WERI-Rb-1 (cell line): ENCODE measurements around the gene OR4B1.

Experiments used
- DNase-seq: peaks from one replicate; pipeline ENCODE4 v3.0.0-alpha.2; 2020
- H3K27ac ChIP-seq: fragments of 250-450 bp; sonication (Bioruptor Pico); 2 replicates; pipeline ENCODE4 v1.5.1; 2020; ENCODE audit warnings: mild to moderate bottlenecking, moderate library complexity
- H3K27me3 ChIP-seq: fragments of 250-450 bp; sonication (Bioruptor Pico); 2 replicates; pipeline ENCODE4 v1.5.1; 2021; ENCODE audit warnings: mild to moderate bottlenecking, low read depth, moderate library complexity; ENCODE audit not compliant: insufficient read depth, severe bottlenecking
- H3K36me3 ChIP-seq: fragments of 250-450 bp; sonication (Bioruptor Pico); 2 replicates; pipeline ENCODE4 v1.5.1; 2020; ENCODE audit warnings: mild to moderate bottlenecking, moderate library complexity
- H3K4me3 ChIP-seq: 2 replicates; pipeline ENCODE4 v1.5.1; 2011; ENCODE audit warnings: low read depth, mild to moderate bottlenecking, control low read depth, low read length
- H3K9me3 ChIP-seq: fragments of 250-450 bp; sonication (Bioruptor Pico); 2 replicates; pipeline ENCODE4 v1.5.1; 2021; ENCODE audit warnings: mild to moderate bottlenecking, moderate library complexity; ENCODE audit not compliant: severe bottlenecking
- TF ChIP-seq, protein P1 (sequence below): IDR thresholded peaks from 2 replicates; pipeline ENCODE4 v1.5.1; 2011; ENCODE audit warnings: low read depth, mild to moderate bottlenecking, control low read depth, inconsistent platforms, low read length

Gene OR4B1

DNA sequence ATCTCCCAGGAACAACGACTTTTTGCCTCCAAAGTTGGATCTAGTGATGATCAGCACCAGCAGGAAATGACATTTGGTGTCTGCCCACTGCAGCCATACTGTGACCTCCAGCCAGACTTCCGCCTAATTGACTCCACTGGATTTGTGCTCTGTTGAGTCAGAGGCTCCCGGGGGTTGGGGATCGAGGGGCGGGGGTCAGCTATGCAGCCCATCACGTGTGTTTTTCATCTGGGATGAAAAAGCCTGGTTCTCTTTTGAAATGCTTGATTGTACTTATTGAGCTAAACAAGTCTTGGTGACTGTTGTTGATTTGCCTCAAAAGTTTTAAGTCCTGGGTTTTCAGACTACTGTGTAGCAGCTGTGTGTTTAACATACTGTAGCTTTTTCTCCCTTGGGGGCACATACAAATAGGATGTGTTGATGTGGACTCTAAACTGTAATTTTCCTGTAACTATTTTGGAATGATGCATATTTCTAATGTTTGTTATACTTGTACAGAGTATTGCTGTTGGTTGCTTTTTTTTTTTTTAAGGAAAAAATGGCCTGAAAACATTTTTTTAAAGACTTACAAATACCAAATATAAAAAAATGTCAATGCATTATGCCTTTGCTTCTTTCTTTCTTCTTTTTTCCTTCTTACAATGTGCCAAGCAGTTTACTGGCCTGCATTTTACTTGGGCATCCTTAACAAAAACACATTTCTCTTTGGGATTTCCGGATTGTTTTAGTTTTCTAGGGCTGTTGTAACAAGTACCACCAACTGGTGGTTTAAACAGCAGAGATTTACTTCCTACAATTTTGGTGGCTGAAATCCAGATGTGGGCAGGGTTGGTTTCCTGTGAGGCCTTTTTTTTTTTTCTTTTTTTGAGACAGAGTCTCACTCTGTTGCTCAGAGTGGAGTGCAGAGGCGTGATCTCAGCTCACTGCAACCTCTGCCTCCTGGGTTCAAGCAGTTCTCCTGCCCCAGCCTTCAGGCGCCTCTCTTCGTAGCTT, 46.1 kb upstream of the OR4B1 start:
- Histone ChIP-seq H3K36me3 (no peaks in the 10 kb centered on the region), H3K4me3 (no peak overlapping the region), H3K27me3 (no peaks in the 10 kb centered on the region), H3K9me3 (no peaks in the 10 kb centered on the region), H3K27ac (no peak overlapping the region)
- DNase-seq = no peak
- TF ChIP-seq, protein P1, sequence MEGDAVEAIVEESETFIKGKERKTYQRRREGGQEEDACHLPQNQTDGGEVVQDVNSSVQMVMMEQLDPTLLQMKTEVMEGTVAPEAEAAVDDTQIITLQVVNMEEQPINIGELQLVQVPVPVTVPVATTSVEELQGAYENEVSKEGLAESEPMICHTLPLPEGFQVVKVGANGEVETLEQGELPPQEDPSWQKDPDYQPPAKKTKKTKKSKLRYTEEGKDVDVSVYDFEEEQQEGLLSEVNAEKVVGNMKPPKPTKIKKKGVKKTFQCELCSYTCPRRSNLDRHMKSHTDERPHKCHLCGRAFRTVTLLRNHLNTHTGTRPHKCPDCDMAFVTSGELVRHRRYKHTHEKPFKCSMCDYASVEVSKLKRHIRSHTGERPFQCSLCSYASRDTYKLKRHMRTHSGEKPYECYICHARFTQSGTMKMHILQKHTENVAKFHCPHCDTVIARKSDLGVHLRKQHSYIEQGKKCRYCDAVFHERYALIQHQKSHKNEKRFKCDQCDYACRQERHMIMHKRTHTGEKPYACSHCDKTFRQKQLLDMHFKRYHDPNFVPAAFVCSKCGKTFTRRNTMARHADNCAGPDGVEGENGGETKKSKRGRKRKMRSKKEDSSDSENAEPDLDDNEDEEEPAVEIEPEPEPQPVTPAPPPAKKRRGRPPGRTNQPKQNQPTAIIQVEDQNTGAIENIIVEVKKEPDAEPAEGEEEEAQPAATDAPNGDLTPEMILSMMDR = no peak

DNA sequence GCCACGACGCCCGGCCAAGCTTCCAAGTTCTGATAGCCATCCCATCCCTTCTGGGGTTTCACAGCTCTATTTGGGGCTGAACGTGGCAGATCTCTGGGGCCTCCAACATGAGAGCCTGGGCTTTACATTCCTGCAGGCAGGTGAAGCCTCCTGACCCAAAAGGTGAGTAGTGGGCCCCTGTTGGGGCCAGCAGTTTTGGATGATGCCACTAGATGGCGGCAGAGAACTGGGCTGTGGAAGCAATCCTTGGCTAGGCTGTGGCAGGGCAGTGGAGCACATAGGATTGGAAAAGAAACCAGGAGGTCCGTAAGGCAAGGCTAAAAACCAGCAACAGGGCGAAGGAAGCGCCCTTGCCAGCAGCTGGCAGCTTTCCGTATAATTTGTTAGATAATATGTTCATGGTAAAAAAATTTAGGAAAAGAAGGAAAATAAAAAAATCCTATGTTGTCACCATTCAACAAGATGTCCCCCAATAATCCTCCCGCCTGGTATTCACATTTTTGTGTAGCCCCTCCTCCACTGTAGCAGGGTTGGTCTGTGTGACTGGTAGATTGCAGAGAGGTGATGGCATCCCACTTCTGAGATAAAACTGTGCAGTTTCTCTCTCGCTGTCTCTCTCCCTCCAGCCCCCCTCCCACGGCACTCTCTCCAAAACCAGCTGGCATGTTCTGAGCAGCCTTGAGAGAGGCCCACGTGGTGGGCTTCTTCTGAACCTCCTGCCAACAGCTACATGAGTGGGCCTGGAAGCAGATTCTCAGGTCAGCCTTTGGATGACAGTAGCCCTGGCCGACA, 43.6 kb upstream of the OR4B1 start:
- peak; percentile 72 for DNase-seq
- H3K27ac ChIP-seq = no peak overlapping the region
- H3K27me3 ChIP-seq = peaks cover 3% of the 10 kb centered on the region

DNA sequence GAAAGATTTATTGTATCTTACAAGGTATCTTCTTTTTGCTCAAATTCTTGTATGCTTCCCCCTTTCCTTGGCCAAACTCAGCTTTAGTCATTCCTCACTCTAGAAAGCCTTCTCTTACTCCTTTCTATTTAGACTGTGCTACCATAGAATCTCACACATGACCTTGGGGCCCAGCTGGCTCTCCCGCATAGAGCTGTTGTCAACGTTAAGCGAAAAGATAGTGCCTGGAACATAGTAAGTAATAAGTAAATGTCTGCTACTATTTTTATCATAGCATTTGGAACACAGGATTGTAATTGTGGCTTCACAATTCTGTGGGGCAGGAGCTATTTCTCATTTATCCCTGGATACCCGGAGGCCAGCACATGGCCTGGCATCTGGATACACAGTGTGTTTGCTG, 38.9 kb upstream of the OR4B1 start:
- no peak overlapping the region for H3K4me3 ChIP-seq
- peaks cover 31% of the 10 kb centered on the region for H3K27me3 ChIP-seq
- no peaks in the 10 kb centered on the region for H3K9me3 ChIP-seq
- no peak for DNase-seq
- TF ChIP-seq, protein P1 = no peak
- no peaks in the 10 kb centered on the region for H3K36me3 ChIP-seq
- H3K27ac ChIP-seq = no peak overlapping the region

More for the DNA sequence above, 43.6 kb upstream of the OR4B1 start:
- Histone ChIP-seq H3K4me3 (no peak overlapping the region), H3K36me3 (no peaks in the 10 kb centered on the region), H3K9me3 (no peaks in the 10 kb centered on the region)
- TF ChIP-seq, protein P1 = peak; percentile 92

DNA sequence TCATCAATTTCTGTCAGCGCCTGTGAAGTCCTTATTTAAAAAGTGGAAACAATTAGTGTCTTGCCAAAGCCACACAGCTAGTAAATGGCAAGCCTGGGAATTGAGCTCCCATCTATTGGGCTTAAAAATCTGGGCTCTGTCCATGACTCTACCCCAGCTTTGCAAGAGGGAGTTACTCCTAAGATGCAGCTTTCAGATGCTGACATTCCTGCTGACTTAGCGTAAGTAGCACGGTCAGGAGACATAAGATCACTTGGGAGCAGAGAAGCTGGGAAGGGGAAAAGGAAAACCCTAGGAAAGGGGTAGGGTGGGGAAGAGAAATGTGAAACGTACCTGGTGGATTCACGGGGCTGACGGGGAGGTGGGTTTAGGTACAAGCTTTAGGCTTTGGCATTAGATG, 36.0 kb upstream of the OR4B1 start:
- no peak overlapping the region for H3K27ac ChIP-seq
- DNase-seq = no peak

DNA sequence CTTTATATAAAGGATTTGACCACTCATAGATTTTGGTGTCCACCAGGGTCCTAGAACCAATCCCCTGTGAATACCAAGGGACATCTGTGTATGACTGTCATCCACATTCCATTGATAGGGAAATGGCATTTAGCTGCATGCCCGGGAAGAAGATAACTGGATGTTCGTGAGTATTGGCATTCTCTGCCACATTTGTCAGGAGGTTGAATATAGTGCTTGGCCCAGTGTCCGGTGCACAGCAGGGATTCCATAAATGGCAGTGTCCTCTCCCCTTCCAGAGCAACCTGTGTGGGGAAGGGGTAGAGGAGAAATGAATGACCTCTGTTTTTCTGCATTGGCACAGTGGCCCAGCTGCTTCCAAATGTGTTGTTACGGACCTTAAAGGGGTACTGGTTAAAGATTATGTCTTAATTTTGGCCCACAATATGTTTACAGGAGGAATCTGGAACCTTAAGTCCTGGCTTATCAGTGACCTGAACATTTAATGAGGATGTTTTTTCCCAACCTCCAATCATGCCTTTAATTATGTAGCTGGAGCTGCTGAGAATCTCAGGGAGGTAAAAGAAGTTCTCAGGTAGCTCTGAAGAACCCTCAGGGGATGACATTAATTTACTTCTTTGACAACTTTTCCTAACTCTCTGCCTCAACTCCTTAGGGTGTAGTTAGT, 33.6 kb upstream of the OR4B1 start:
- no peak for DNase-seq
- no peaks in the 10 kb centered on the region for H3K36me3 ChIP-seq
- TF ChIP-seq, protein P1 = no peak
- H3K27ac ChIP-seq = no peak overlapping the region
- no peaks in the 10 kb centered on the region for H3K9me3 ChIP-seq
- peaks cover 31% of the 10 kb centered on the region for H3K27me3 ChIP-seq
- H3K4me3 ChIP-seq = no peak overlapping the region

More for the DNA sequence above, 36.0 kb upstream of the OR4B1 start:
- Histone ChIP-seq H3K36me3 (no peaks in the 10 kb centered on the region), H3K9me3 (no peaks in the 10 kb centered on the region), H3K4me3 (no peak overlapping the region), H3K27me3 (peaks cover 34% of the 10 kb centered on the region)
- TF ChIP-seq, protein P1 = no peak
